ENCODE measurements around the gene ARL13B.

ARL13B gene

DNA sequence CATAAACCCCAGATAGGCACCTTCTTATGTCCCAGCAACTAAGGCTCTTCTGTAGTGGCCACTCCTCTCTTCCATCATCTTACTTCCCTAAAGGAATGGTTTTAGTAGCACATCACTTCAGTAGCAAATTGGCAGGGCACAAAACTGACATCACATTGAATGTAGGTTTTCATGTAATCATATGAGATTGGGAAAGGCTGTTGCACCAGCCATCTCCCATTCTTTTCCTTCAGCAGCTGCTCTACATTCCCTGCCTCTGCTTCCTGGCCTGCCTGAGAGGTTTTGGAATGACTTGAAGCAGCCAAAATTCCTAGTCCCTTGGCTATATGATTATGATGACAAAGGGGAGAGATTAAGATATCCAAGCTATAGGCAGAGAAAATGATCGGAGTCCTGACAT lies 119.4 kb downstream of the ARL13B start:
- no peak for DNase-seq (ENCODE audit: low read depth in 2 of 2)

DNA sequence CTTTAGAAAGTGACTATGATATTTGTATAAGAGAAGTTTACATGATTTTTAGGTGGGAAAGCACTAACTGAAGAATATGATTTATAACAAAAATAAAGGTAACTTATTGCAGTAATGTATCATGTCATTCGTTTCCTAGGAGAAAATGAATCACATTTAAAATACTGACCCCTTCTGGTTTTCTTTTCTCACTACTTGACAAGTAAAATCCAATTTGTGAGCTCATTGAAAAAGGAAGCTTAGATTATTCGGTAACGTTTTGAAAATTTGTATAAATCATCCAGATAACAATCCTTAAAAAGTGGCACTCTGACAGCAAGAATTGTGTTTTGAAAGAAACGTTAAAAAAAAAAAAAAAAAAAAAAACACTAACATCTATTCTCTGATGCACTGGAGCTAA lies 121.9 kb downstream of the ARL13B start:
- DNase-seq (ENCODE audit: low read depth in 2 of 2) = no peak

Data from stimulated activated CD8-positive, alpha-beta memory T cell treated with anti-CD3 and anti-CD28 coated beads, Interleukin-2, amount 100 ng/mL, for 1 hour (primary cell).